HCT116 (cell line): ENCODE data around the gene UBAC2.

Experiments
- POLR2A ChIP-seq: IDR thresholded peaks from 2 replicates; pipeline ENCODE4 v1.7.0; 2011; ENCODE audit warnings: borderline replicate concordance; ENCODE audit not compliant: insufficient read depth, insufficient read length; ENCODE audit errors: extremely low read depth
- SIN3A ChIP-seq: IDR thresholded peaks from 2 replicates; pipeline ENCODE4 v1.6.1; 2012; ENCODE audit warnings: low read depth
- YY1 ChIP-seq: IDR thresholded peaks from 2 replicates; pipeline ENCODE4 v1.6.1; 2011; ENCODE audit warnings: low read length, low read depth, moderate library complexity, mild to moderate bottlenecking; ENCODE audit not compliant: insufficient replicate concordance; ENCODE audit errors: extremely low read depth
- TF ChIP-seq, protein P1 (sequence below): IDR thresholded peaks from 2 replicates; pipeline ENCODE4 v1.6.1; 2012; ENCODE audit warnings: low read depth
- TF ChIP-seq, protein P2 (sequence below), 3 experiments: fragments of 200-600 bp in 1 of 3; sonication (generic) in 1 of 3; IDR thresholded peaks in 2 of 3; conservative IDR thresholded peaks in 1 of 3; 2 replicates each; pipeline ENCODE4 v1.5.1; 2012 to 2017; ENCODE audit warnings: low read depth in 2 of 3, low read length in 2 of 3, antibody characterized with exemption in 1 of 3, borderline replicate concordance in 1 of 3, control low read depth in 1 of 3, mild to moderate bottlenecking in 1 of 3, mixed read lengths in 1 of 3, mixed run types in 1 of 3, moderate library complexity in 1 of 3; ENCODE audit not compliant: insufficient read depth in 1 of 3
- TF ChIP-seq, protein P3 (sequence below): IDR thresholded peaks from 2 replicates; pipeline ENCODE4 v1.6.1; 2011; ENCODE audit warnings: mild to moderate bottlenecking, low read length, moderate library complexity; ENCODE audit not compliant: insufficient replicate concordance; ENCODE audit errors: extremely low read depth

DNA sequence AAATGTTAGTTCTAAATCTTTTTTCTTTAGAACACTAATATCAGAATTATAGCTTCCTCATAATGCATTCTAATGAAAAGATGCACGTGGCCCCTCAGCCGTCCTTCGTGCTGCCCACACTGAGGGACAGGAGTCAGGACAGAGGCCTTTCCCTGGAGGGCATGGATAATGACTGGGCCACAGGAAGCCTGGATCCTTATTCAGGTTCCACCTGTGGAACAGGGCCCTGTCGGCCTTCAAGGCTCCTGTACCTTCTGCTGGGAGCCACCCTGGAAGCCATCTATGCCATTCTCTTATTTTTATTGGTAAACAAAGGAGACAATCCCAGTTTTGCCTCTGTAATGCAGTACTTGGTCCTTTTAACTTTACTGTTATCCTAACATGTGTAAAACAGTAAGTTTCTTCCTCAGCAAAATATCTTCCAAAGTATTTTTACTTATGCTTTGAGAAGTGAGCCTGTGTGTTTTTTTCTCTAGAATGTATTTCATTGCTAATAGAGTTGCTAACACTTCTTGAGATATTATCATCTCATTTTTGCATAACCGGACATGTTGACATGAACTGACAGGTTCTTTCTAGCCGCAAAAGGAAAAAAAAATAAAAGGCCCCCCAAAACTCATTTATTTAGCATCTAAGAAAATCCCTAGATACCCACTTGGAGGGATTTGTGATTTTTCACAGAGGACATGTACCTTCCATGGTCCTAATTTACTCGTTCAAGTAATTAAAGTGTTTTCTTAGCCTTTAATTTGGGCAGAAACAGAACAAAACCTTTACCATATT lies 100.6 kb downstream of the UBAC2 start:
- TF ChIP-seq, protein P1, sequence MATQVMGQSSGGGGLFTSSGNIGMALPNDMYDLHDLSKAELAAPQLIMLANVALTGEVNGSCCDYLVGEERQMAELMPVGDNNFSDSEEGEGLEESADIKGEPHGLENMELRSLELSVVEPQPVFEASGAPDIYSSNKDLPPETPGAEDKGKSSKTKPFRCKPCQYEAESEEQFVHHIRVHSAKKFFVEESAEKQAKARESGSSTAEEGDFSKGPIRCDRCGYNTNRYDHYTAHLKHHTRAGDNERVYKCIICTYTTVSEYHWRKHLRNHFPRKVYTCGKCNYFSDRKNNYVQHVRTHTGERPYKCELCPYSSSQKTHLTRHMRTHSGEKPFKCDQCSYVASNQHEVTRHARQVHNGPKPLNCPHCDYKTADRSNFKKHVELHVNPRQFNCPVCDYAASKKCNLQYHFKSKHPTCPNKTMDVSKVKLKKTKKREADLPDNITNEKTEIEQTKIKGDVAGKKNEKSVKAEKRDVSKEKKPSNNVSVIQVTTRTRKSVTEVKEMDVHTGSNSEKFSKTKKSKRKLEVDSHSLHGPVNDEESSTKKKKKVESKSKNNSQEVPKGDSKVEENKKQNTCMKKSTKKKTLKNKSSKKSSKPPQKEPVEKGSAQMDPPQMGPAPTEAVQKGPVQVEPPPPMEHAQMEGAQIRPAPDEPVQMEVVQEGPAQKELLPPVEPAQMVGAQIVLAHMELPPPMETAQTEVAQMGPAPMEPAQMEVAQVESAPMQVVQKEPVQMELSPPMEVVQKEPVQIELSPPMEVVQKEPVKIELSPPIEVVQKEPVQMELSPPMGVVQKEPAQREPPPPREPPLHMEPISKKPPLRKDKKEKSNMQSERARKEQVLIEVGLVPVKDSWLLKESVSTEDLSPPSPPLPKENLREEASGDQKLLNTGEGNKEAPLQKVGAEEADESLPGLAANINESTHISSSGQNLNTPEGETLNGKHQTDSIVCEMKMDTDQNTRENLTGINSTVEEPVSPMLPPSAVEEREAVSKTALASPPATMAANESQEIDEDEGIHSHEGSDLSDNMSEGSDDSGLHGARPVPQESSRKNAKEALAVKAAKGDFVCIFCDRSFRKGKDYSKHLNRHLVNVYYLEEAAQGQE: no peak
- TF ChIP-seq, protein P2, sequence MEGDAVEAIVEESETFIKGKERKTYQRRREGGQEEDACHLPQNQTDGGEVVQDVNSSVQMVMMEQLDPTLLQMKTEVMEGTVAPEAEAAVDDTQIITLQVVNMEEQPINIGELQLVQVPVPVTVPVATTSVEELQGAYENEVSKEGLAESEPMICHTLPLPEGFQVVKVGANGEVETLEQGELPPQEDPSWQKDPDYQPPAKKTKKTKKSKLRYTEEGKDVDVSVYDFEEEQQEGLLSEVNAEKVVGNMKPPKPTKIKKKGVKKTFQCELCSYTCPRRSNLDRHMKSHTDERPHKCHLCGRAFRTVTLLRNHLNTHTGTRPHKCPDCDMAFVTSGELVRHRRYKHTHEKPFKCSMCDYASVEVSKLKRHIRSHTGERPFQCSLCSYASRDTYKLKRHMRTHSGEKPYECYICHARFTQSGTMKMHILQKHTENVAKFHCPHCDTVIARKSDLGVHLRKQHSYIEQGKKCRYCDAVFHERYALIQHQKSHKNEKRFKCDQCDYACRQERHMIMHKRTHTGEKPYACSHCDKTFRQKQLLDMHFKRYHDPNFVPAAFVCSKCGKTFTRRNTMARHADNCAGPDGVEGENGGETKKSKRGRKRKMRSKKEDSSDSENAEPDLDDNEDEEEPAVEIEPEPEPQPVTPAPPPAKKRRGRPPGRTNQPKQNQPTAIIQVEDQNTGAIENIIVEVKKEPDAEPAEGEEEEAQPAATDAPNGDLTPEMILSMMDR (IDR thresholded peaks at IDR 0.05 in 2 of 3, conservative IDR thresholded peaks at IDR 0.05 in 1 of 3; ENCODE audit: borderline replicate concordance in 1 of 3, insufficient read depth in 1 of 3, low read depth in 2 of 3, low read length in 2 of 3): no peak
- TF ChIP-seq YY1 (no peak), POLR2A (no peak), SIN3A (no peak)
- TF ChIP-seq, protein P3, sequence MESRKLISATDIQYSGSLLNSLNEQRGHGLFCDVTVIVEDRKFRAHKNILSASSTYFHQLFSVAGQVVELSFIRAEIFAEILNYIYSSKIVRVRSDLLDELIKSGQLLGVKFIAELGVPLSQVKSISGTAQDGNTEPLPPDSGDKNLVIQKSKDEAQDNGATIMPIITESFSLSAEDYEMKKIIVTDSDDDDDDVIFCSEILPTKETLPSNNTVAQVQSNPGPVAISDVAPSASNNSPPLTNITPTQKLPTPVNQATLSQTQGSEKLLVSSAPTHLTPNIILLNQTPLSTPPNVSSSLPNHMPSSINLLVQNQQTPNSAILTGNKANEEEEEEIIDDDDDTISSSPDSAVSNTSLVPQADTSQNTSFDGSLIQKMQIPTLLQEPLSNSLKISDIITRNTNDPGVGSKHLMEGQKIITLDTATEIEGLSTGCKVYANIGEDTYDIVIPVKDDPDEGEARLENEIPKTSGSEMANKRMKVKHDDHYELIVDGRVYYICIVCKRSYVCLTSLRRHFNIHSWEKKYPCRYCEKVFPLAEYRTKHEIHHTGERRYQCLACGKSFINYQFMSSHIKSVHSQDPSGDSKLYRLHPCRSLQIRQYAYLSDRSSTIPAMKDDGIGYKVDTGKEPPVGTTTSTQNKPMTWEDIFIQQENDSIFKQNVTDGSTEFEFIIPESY: no peak
